DND-41 (cell line): ENCODE data around the gene CCDC97.

Source experiments
- ATAC-seq: fragments of 200-7000 bp; cut with Tn5 transposase; 3 replicates; pipeline ENCODE4 v1.9.1; 2021; ENCODE audit warnings: low read depth; ENCODE audit not compliant: insufficient read depth
- DNase-seq: peaks from one replicate; pipeline ENCODE4 v3.0.0-alpha.2; 2020
- H2AFZ ChIP-seq: 2 replicates; pipeline ENCODE4 v1.6.0; 2012; ENCODE audit warnings: low read depth, low read length
- H3K27ac ChIP-seq: 2 replicates; pipeline ENCODE4 v1.5.1; 2012; ENCODE audit warnings: low read length, inconsistent platforms
- H3K27me3 ChIP-seq: fragments of 200-600 bp; sonication (generic); 2 replicates; pipeline ENCODE4 v1.6.0; 2012; ENCODE audit warnings: low read length, mild to moderate bottlenecking, inconsistent platforms; ENCODE audit not compliant: insufficient read depth, poor library complexity
- H3K36me3 ChIP-seq: 2 replicates; pipeline ENCODE4 v1.5.1; 2012; ENCODE audit warnings: low read length, inconsistent platforms; ENCODE audit not compliant: insufficient read depth
- H3K4me1 ChIP-seq: 2 replicates; pipeline ENCODE4 v1.5.1; 2012; ENCODE audit warnings: mild to moderate bottlenecking, low read length; ENCODE audit not compliant: insufficient read depth
- H3K4me2 ChIP-seq: 2 replicates; pipeline ENCODE4 v1.6.0; 2012; ENCODE audit warnings: mild to moderate bottlenecking, moderate library complexity, low read length, inconsistent platforms; ENCODE audit not compliant: insufficient read depth
- H3K4me3 ChIP-seq, 2 experiments: fragments of 200-600 bp in 1 of 2; shearing (Covaris generic) in 1 of 2; 2 replicates each; pipeline ENCODE4 v1.5.1; 2012 to 2016; ENCODE audit warnings: inconsistent platforms in 2 of 2, low read length in 2 of 2, mild to moderate bottlenecking in 2 of 2, low read depth in 1 of 2, moderate library complexity in 1 of 2
- H3K79me2 ChIP-seq: 2 replicates; pipeline ENCODE4 v1.6.0; 2012; ENCODE audit warnings: low read length, inconsistent platforms; ENCODE audit not compliant: insufficient read depth
- H3K9ac ChIP-seq: 2 replicates; pipeline ENCODE4 v1.6.0; 2012; ENCODE audit warnings: low read depth, mild to moderate bottlenecking, inconsistent platforms, low read length, moderate library complexity
- H3K9me3 ChIP-seq: 2 replicates; pipeline ENCODE4 v1.5.1; 2012; ENCODE audit warnings: low read length, moderate library complexity, mild to moderate bottlenecking, inconsistent platforms; ENCODE audit not compliant: insufficient read depth, severe bottlenecking
- H4K20me1 ChIP-seq: 2 replicates; pipeline ENCODE4 v1.6.0; 2012; ENCODE audit warnings: low read length; ENCODE audit not compliant: insufficient read depth
- CTCF ChIP-seq: IDR thresholded peaks from 2 replicates; pipeline ENCODE4 v1.5.1; 2012; ENCODE audit warnings: borderline replicate concordance, low read length, moderate library complexity, mild to moderate bottlenecking; ENCODE audit not compliant: poor library complexity, severe bottlenecking; ENCODE audit errors: extremely low read depth
- EZH2 ChIP-seq: IDR thresholded peaks from 3 replicates; pipeline ENCODE4 v1.6.1; 2012; ENCODE audit warnings: borderline replicate concordance, low read depth, mild to moderate bottlenecking, moderate library complexity, low read length, inconsistent platforms; ENCODE audit not compliant: severe bottlenecking

Gene CCDC97

GRCh38 chr19:41362143-41362847 lies 52.3 kb downstream of the CCDC97 start:
- H3K9ac ChIP-seq: 0 out of 2 replicates have a peak overlapping the region, but pooled peaks have one; percentile 81
- 0 out of 2 replicates have a peak overlapping the region, but pooled peaks have one; percentile 94 for H3K4me2 ChIP-seq
- H2AFZ ChIP-seq: no peak overlapping the region
- H3K79me2 ChIP-seq: peaks cover 35% of the 10 kb centered on the region
- TF ChIP-seq EZH2 (no peak), CTCF (no peak)
- no peak overlapping the region for H3K4me3 ChIP-seq
- ATAC-seq: no peak
- H3K4me1 ChIP-seq: peaks cover 23% of the 10 kb centered on the region
- no peak overlapping the region for H3K27ac ChIP-seq
- no peaks in the 10 kb centered on the region for H3K27me3 ChIP-seq
- H4K20me1 ChIP-seq: no peaks in the 10 kb centered on the region; the same call in 1 of the 2 replicates
- peaks cover 6% of the 10 kb centered on the region for H3K36me3 ChIP-seq
- no peaks in the 10 kb centered on the region for H3K9me3 ChIP-seq
- DNase-seq: no peak

- peaks cover 35% of the 10 kb centered on the region for H3K79me2 ChIP-seq
- H3K36me3 ChIP-seq: peaks cover 6% of the 10 kb centered on the region
- no peaks in the 10 kb centered on the region for H3K27me3 ChIP-seq
- no peak for ATAC-seq
- peak overlapping the region; percentile 99 for H3K27ac ChIP-seq
- no peak for DNase-seq
- H4K20me1 ChIP-seq: no peaks in the 10 kb centered on the region
- peak overlapping the region; percentile 94 for H3K4me2 ChIP-seq
- no peaks in the 10 kb centered on the region for H3K9me3 ChIP-seq
- H3K9ac ChIP-seq: peak overlapping the region; percentile 81
- H3K4me1 ChIP-seq: peaks cover 23% of the 10 kb centered on the region
- TF ChIP-seq EZH2: no peak
- TF ChIP-seq CTCF: no peak
- peak overlapping the region; percentile 86 for H2AFZ ChIP-seq
- peak overlapping the region; percentile 46 to 80; a peak in 3 of 4 replicates for H3K4me3 ChIP-seq
Observed at GRCh38 chr19:41363371-41363752, 53.4 kb downstream of the CCDC97 start.

- Histone ChIP-seq H3K4me3 (peak within 1 kb of the TSS; percentile 46 to 80), H2AFZ (peak within 1 kb of the TSS; percentile 87), H4K20me1 (no peaks in the 10 kb centered on the region), H3K27ac (peak within 1 kb of the TSS; percentile 99), H3K27me3 (no peaks in the 10 kb centered on the region), H3K4me2 (peak within 1 kb of the TSS; percentile 94), H3K9me3 (no peaks in the 10 kb centered on the region), H3K36me3 (peaks cover 6% of the 10 kb centered on the region), H3K9ac (peak within 1 kb of the TSS; percentile 81), H3K4me1 (peaks cover 23% of the 10 kb centered on the region), H3K79me2 (peaks cover 35% of the 10 kb centered on the region)
- ATAC-seq (peak; percentile 96), DNase-seq (peak; percentile 99)
- no peak for TF ChIP-seq CTCF
- no peak for TF ChIP-seq EZH2
Observed at GRCh38 chr19:41363753-41364523, 54.0 kb downstream of the CCDC97 start, which contains the start of gene B9D2. TSS of gene B9D2 (minus strand) at chr19:41364149. CDS start at chr19:41363519, 630 bp downstream.
